ENCODE data around the gene INTS1.

GRCh38 chr7:1438821-1439220, 65.4 kb downstream of the INTS1 start:
- TF ChIP-seq GATA2 (IDR thresholded peaks at IDR 0.05; ENCODE audit: low read depth, low read length) (no peak), GATA3 (IDR thresholded peaks at IDR 0.05; ENCODE audit: low read depth, low read length) (no peak)
